NCI-H1694 treated with DMSO at 0.1 percent for 48 hours (cell line): ENCODE results near the gene TTC7B.

Source experiments
- DNase-seq: peaks from one replicate; lab custom pipeline; 2025; lab: John Stamatoyannopoulos, UW

The TTC7B gene

DNA sequence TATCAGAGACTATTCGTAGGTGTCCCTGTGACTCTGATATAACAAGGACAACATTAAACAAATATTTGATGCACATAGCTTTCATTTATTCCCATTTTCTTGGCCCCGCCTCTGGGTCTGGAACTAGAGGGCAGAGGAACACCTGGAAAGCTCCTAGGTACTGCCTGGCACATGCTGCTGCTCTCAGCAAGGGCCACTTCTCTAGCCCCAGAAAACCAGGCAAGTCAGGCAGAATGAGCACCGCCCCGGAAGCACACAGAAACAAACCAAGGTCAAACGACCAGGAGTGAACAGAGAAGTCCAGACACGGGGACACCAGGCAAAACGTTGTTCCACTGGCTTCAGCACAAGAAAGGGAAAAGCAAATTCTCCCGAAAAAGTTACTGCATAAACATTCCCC, 76.1 kb downstream of the TTC7B start:
- no peak for DNase-seq

DNA sequence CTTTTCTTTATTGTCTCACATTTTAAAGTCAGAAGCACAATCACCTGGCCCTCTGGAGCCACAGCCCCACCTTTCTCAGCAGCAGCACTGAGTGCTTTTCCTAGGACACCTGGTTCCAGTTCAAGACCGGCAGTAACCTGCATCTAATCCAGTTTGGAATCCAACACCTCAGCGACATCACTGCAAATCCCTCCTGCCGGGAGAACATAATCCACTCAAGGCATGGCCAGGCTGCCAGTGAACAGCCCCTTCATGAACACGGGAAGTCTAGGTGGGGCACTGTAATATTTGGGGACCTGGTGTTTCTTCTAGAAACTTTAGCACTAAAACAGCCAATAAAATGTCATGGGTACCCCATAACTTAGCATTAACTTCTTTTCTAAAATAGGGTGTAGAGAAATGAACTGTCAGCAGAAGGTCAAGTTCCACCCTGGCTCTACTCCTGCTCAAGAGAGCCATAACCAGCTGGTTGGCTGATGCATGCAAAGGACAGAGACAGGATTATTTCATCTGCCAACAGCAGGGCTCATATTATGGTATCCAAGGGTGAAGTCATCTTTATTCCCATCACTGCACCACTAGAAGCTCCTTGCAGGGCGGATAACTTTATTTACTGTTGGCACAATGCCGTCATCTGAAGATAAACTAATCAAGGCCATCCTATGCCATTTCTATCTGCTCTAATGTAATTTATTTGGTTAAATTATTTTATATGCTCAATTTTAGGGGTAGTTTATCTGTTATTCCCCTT, 76.7 kb downstream of the TTC7B start:
- DNase-seq, result no peak

DNA sequence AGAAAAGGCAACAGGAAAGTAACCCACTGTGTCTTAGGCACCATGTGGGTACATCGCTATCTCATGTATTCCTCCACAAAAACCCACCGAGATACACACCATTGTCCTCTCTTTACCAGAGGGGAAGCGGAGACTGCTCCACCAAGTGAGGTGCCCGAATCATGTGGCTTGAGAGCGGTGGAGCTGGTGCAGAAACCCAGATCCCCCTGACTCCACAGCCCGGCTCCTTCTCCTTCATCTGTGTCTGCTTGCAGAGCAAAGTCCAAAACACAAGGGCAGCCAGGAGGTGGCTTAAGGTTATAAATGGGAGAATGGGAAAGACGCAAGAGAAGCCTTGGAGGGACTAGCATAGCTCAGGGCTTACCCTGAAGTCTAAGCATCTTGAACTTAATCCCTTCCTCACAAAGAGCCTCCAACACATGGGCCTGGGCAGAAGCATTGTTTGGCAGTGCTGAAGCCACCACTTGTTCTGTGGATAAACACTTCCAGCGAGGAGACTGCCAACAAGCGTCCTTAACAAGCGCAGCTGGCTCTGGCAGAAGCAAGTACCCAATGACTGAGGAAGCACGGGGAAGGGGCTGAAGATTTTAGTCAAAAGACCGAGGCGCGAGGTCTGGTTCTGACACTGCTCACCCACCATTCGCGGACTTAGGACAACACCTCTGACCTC, 83.0 kb downstream of the TTC7B start:
- DNase-seq, result no peak

DNA sequence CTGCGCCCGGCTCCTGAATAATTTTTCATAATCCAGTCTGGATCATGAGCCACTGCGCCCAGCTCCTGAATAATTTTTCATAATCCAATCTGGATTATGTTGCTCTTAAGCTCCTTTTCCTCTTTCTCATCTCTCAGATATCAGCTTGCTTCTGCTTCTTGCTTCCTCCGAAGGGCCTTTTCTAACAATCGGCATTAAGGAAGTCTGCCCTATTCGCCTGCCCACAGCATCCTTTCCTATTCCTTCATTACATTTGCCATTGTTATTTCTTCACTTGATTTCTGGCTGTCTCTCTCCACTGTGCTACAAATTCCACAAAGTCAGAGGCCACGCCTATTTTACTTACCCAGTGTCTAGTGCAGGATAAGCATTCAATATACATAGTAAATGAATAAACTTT, 83.5 kb downstream of the TTC7B start:
- DNase-seq, result no peak

DNA sequence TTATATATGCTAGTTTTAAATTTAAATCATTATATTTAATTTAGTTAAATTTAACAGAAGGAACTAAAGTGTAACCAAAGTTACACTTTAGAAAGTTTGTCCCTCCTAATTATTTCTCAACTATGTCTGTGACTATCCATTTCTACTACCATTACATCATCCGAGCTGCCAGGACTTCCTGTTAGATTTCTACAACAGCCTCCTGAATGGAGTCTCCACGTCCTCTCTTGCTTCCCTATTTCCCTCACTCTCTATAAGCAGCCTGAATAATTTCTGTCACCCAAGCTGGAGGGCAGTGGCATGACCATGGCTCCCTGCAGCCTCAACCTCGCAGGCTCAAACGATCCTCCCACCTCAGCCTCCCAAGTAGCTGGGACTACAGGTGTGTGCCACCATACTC, 84.1 kb downstream of the TTC7B start:
- DNase-seq, result no peak

DNA sequence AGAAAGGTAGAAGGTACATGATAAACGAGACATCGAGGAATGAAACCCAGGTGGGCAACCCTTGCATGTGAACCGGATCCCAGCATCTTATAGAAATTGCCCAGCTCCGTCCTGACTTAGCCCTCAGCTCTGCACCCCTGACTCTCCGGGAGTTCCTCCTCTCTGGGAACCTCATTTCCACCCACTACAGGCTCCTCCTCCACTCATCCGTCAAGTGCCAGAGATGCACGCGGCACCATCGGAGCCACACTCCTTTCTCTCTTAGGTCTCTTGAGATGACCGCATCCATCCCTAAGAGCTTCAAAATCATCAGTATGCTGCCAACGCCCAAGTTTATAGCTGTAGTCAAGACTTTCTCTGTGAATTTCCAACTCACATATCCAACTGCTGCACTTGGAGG, 84.7 kb downstream of the TTC7B start:
- DNase-seq, result no peak

DNA sequence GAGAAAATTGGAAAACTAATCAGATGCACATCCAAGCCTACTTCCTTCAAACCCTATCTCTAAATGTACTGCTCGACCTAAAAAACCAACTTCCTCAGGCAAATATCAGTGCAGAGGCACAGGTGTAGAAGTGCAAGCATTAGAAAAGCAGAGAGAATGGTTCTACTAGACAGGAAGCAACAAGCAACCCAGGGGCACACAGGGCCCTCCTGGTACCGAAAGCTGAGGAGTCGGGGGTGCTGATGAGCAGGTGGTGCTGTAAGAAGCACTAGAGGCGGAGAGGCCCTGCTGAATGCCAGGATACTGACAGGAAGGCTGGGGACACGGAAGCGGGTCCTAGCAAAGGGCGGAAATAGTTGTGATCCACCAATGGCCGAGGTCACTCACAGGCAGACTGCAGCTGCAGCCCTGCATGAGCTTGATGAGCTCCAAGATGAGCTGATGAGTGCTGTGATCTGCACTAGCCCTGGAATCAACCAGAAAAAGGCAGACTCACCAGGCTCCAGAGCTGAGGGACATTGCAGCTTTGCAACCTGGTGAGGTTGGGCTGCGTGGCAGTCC, 85.9 kb downstream of the TTC7B start:
- DNase-seq, result no peak

DNA sequence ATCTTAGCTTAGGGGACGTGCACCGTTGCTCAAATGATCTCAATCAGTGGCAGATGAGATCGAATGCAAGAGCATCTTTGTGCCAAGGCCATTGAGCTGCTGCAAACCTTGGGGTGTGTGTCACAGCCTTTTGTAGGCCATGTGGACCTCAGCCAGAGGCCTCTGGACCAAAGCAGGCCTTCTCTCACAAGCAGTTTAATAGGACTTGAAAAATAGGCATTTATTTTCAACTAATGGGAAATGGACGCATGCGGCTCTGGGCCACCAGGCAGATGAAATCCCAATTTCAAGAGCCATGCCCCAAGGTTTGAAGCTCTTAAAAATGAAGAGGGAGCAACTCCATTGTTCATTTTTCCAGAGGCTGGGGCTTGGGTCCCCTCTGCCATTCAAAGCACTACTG, 87.3 kb downstream of the TTC7B start:
- DNase-seq, result no peak

DNA sequence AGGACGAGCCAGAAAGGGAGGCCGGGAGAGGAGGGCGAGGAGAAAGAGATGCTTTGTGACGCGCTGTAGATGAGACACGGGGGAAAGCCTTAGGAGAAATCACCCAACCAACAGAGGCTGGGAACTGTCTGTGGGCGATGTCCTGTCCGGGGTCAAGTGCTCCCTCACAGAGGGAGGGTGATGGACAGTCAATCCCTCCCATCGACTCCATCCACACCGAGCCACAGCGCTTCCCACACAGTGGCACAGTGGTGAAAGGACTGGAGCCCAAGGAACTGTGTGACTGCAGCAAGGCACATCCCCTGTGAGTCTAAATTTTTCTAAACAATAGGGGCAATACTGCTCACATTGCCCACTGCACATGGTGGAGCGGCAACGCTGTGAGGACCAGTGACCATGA, 89.1 kb downstream of the TTC7B start:
- DNase-seq, result no peak

DNA sequence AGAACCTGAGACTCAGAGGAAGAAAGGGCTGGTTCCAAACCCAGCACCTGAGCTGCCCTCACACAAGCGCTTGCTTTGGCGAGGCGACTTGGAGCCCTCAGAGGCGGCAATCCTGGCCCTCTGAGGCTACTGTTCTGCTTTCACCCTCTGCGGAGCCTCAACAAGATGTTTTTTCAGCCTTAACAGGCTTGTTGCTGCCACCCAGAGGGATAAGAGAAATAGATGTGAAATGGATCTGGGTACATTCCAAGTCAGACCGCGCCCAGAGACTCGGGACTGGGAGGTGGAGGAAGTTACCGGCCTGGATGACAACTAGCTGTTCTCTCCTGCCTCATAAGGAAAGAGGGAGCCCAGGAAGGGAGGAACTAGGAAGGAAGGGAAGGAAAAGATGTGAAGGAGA, 89.6 kb downstream of the TTC7B start:
- peak; percentile 54 for DNase-seq

DNA sequence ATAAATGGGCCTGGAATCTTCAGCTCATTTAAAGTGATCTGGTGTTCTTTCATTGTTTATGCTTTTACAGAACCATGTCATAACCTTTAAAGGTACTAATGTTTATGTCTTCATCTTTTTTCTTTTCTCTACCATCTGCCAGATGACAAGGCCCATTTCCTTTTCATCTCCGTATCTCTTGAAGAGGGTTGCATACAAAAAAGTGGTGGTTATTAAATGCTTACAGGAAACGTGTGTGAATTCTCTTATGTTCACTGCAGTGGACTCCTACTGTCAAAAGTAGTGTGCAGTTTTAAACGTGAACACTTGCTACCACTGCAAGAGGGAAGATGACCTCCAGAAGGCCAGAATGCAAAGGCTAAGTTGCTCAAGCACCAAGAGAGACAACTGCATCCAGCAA, 91.4 kb downstream of the TTC7B start:
- no peak for DNase-seq

DNA sequence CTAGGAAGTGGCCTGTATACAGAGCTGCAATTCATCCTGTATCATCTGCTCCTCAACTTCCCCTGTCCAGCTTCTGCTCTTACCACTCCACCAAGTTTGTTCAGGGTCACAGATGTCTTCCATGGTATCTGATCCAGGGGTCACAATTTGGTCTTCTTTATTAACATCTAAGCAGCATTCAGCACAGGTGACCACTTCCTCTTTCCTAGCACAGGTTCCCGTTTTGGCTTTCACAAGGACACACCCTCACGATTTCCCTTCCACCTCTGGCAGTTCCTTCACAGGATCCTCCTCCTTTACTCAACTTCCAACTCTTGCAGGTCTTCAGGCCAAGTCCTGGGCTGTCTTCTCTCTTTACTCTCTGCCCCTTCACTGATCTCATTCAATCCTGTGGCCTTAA, 93.6 kb downstream of the TTC7B start:
- no peak for DNase-seq

DNA sequence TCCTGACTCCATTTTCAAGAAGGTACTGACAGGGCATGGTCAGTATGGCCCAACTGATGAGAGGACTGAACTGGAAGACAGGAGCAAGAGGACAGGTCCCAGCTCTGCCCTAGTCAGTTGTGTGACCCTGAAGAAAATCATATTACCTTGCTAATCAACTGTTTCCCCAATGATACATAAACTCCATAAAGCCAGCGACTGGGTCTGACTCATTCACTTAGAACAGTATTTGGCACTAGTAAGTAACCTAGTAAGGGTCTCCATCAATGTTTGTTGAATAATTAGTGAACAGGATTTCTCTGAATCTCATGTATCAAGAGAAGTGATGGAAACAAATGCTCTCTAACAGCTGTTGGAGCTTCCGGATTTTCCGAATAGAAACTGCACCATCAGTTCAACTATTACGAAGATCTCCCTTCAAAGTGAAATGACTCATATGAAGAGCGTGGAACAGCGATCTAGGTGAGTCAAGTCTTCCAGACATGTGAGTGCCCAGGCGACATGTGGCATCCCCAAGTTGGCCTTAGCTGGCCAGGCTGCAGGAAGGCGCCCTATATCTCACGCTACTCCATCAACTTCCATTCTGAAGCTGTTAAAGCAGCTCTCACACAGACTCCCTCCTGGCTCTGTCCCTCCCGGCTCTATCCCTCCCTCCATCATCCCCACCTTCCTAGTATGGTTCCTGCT, 94.5 kb downstream of the TTC7B start:
- no peak for DNase-seq

DNA sequence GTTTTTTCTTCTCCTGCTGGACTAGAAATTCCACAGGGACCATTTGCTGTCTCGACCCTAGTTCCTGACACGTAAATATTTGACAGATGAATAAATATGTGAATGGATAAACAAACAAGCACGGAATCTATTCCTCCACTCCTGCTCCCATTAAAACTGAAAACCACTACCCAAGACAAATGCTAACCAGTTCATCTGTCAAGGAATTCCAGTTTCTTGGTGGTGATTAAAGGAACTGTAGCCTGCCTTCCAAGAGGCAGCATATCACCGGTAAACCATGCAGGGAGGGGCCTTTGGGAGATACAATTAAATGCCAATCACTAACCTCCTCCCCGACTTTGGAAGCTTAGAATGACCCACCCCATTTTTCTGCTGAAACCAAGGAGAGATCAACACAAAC, 95.4 kb downstream of the TTC7B start:
- DNase-seq, result no peak

DNA sequence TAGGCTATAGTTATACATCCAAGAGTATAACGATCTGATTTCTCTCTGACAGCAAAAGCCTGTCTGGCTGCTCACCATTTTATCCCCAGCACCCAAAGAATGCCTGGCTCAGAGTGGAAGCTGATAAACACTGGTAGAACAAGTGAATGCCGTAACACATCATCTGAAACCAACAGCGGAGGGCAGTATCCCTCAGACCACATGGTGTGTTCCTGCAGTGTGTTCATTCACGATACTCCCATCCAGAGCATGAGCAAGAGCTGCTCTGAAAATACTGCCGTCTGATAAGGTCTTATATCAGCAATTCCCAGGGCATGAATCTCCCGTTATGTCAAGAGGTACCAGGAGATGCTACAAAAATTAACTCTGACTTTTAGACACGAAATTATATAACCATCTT, 95.9 kb downstream of the TTC7B start:
- no peak for DNase-seq

DNA sequence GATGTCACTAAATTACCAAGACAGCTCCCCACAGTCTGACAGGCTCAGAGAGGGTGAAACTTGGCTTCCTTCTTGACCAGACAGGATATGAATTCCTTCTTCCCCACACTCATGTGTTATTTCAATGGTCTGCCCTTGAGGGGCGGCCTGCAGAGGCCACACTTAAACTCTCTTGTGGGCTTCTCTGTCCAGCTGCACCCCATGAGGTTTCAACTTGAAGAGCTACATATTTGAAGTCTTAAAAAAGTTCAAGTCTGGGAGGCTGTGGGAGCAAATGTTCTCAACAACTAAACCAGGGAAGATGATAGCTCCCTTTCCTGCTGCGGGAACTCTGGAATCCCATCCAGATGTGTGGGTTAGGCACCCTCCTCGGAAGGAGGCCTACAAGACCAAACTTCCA, 98.3 kb downstream of the TTC7B start:
- no peak for DNase-seq

DNA sequence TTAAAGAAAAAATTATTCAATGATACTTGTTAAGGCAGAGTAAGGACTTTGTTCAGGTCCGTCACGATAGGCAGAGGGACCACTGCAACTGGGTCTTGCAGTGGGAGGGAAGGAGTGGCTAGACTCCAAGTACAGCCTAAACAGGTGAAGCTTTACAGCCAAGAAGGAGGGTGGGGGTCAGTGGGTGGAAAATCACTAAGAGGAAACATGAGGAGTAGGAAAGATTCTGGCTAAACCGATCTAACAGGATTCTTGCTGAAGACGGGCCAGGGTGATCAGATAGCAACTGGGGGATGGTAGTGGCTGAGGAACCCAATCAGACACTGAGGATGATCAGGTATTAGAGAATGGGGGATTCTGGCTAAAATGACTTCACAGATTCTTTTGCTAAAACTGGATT, 100.2 kb downstream of the TTC7B start:
- DNase-seq, result no peak

DNA sequence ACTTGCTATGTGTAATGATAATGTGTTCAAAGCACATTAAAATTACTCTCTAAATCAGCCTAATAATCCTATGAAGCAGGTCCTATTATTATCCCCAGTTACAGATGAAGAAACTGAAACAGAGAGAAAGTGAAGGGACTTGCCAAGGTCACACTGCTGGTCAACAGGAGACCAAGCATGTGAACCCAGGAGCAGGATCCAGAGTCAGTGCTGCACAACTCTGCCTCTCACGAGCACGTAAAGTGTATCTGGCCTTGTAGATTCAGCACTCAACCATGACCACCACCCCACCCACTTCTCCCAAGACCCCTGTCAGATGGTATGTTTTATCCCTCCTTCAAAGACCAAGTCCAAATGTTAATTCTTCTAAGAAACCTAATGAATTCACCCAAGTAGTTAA, 100.7 kb downstream of the TTC7B start:
- no peak for DNase-seq

DNA sequence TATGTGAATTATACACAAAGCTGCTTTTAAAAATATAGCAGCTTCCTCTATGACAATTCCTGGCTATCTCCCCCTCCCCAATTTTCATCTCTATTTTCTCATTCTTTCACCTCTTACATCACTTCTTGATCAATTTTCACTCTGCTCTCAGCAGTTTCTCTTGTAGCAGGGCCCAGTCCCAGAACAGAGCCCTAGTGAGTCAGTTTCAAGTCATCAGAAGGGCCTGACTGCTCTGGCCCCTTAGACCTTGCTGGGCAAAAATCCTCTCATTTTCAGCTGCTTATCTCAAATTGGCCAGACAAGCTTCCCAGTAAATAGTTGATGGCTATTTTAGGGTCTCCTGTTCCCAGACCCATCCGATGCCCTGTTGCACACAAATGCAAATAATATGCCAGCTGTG, 101.4 kb downstream of the TTC7B start:
- no peak for DNase-seq

DNA sequence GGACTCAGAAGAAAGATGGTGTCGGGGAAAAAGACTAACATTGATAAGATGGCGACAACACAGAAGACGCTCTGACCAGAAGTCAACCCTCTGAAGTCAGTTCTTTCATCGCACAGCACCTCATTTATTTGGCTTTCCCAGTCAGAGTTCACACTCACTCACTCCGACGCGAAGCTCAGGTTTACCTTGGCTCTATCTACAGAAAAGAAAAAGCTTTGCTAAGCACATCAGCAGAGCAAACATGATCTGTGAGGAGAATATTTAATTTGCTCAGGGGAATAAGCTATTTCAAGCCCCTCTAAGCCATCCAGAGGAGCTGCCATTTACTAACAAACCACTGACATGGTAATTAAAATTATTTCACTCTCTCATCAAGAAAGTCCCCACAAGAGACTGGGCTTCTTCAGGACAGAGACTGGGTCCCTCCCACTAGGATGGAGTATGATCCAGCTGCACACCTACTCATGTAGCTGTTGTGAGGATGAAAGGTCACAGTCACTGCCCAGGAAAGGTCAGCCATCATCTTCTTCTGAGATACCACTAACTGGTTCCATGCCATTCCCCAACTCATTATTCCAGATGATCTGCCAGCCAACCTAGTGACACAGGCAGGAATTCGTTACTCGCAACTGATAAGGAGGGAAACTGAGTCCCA, 111.4 kb downstream of the TTC7B start:
- no peak for DNase-seq

DNA sequence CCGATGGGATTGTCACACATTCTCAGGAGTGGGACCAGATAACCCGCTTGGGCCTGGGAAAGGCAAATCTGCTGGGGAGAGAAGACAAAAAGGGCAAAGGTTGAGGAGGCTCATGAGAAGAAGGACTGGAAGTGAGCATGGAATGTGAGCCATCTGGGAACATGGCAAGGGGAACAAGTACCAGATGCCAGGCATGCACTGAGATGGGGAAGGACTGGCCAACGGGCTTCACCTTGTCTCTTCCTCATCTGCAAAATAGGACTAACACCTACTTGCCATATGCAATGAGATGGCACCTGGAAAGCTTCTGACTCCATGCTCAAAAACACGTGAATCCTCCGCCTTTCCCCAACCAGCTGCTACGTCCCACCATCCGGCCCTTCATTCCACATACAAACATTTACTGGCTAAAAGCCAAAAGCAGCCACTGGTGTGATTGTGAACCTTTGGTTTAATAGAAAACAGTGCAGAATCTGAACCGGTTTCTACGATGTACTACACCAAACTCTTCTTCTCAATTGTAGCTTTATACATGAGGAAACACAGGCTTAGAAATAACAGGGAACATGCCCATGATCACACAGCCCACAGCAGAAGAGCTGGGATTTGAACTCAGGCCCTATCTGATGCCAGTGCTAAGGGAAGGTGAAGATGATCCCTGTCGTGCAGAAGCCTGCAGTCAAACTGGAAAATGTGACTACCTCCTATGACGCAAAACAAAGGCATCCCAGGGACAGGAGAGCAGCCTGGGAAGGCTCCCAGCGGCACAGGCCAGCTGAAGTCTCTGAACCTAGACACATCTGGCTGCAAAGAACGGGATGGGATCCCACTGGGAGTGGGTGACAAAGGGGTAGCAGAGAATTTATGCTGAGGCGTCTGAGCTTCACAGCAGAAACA, 112.1 kb downstream of the TTC7B start:
- peak; percentile 47 for DNase-seq
